KOPT-K1 (cell line): ENCODE data around the gene BTN2A1.
"Not testable (repeated sequence)": the region's sequence is repeated elsewhere in the genome, so short reads cannot be mapped to it uniquely, and the experiment has no call there.

Experiments
- H3K27ac ChIP-seq: fragments of 200-600 bp; sonication (generic); 2 replicates; pipeline ENCODE4 v1.5.1; 2016; ENCODE audit warnings: antibody characterized with exemption, mild to moderate bottlenecking, low read depth, low read length; ENCODE audit not compliant: poor library complexity, severe bottlenecking
- H3K36me3 ChIP-seq: fragments of 200-600 bp; sonication (generic); 2 replicates; pipeline ENCODE4 v1.5.1; 2017; ENCODE audit warnings: antibody characterized with exemption, mild to moderate bottlenecking, low read length, moderate library complexity; ENCODE audit not compliant: insufficient read depth
- H3K9me3 ChIP-seq: fragments of 200-600 bp; sonication (generic); 2 replicates; pipeline ENCODE4 v1.5.1; 2017; ENCODE audit warnings: antibody characterized with exemption, low read length, mild to moderate bottlenecking; ENCODE audit not compliant: insufficient read depth, poor library complexity, severe bottlenecking

Gene BTN2A1

DNA sequence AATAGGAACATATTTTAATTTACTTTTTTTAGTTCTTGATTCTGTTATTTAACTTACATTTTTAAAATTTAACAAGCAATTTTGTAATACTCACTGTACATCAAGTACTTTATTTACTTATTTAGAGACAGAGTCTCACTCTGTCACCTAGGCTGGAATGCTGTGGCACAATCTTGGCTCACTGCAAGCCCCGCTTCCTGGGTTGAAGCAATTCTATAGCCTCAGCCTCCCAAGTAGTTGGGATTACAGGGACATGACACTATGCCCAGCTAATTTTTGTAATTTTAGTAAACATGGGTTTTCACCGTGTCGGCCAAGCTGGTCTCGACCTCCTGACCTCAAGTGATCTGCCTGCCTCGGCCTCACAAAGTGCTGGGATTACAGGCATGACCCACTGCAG lies 10.5 kb upstream of the BTN2A1 start:
- Histone ChIP-seq H3K36me3 (peaks cover 54% of the 10 kb centered on the region), H3K9me3 (no peaks in the 10 kb centered on the region), H3K27ac (no peak overlapping the region)

DNA sequence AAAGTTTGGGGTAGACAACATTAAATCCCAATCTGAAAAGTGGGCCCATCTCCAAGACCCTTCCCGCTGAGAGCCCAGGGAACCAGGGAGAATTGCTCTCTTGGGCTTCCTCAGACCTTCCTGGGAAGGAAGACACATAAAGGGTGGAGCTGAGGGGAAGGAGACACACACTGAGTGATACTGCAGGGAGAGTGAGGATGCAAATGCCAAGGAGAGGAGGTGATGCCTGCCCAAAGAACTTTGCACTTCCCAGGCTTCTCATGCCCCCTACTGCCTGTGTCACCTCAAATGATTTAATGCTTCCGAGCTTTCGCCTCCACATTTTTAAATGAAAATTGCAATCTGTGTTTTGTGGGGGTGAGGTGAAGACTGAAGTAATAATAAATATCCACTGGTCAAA lies 7.5 kb upstream of the BTN2A1 start:
- no peaks in the 10 kb centered on the region for H3K9me3 ChIP-seq
- no peak overlapping the region for H3K27ac ChIP-seq
- peaks cover 53% of the 10 kb centered on the region for H3K36me3 ChIP-seq

DNA sequence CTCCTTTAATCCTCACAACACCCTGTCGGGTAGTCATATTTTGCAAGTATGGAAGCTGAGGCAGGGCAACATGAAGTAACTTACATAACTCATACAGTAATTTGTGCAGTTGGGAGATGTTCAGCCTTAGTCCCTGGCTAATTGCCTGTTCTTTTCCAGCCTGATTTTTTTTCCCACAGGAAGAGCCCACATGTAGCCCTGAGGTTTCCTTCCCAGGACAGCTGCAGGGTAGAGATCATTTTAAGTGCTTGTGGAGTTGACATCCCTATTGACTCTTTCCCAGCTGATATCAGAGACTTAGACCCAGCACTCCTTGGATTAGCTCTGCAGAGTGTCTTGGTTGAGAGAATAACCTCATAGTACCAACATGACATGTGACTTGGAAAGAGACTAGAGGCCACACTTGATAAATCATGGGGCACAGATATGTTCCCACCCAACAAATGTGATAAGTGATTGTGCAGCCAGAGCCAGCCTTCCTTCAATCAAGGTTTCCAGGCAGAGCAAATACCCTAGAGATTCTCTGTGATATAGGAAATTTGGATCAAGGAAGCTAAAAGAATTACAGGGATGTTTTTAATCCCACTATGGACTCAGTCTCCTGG lies 5.0 kb upstream of the BTN2A1 start:
- Histone ChIP-seq H3K9me3 (no peaks in the 10 kb centered on the region), H3K27ac (no peak overlapping the region), H3K36me3 (peaks cover 34% of the 10 kb centered on the region)

DNA sequence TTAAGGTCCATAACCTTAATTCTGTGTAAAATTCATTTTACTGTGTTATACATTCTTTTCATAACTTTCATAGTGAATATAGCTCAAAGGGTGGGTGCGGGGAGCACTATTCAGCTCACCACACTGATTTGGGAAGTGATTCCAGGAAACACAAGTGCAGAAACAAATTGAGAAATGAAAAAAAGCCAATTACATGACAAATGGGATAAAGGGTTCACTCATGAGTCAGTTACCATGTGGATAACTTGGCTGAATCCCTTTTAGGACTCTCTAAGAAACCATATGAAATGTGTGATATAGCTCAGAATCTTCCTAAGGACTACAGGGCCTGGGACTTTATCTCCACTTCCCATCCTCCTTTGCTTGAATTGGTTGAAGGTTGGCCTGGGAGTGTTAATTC lies 3.1 kb upstream of the BTN2A1 start:
- peaks cover 30% of the 10 kb centered on the region for H3K36me3 ChIP-seq
- no peaks in the 10 kb centered on the region for H3K9me3 ChIP-seq
- H3K27ac ChIP-seq = no peak overlapping the region

DNA sequence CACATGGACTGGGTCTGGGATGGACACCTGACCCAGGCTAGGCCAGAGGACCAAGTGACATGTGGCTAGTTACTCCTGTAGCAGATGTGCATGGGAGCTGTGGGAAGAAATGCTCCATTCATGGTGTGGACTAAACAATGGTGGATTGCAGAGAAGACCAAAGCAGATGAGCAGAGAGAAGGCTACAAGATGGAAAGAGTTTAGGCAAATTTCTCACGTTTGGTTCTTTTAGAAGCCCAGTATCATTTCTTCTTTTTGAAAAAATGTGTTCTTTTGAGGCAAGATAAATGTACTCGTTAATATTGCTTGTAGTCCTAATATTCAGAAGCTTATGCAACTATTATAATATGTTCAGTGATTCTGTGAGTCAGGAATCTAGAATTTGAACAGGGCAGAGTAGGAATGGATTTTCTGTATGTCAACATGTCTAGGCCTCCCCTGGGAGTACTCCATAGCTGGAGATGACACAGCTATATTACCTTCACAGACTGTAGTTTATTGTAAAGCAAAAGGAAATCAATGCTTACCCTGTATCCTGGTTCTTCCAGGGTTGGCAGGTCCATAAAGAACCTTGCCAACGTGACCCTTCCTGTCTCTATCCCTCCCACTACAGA lies 2.3 kb upstream of the BTN2A1 start:
- Histone ChIP-seq H3K36me3 (peaks cover 32% of the 10 kb centered on the region), H3K9me3 (no peaks in the 10 kb centered on the region), H3K27ac (no peak overlapping the region)

DNA sequence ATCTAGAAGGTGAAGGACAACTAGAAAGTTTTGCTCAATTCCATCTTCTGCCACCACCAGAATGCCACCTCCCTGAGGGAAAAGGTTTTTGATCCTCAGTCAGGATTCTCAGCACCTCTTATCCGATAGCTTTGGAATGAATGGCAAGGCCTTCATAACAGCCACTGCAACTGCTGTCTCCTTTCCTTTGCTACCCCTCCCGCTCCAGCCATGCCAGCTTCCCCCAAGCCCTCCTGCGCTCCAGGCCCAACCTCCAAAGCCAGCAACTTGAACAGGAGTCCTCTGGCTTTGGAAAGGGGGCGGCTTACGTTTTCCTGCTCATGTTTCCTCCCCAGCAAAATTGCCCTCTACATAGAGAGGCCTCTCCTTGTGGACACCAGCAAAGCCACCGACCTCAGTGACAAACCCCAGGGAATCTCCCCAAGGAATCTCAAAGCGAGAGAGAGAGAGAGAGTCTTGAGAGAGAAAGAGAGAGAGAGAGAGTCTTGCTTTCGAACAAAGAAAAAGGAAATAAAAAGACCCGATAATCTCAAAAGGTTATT lies 420 bp upstream of the BTN2A1 start:
- Histone ChIP-seq H3K9me3 (no peaks in the 10 kb centered on the region), H3K27ac (peak overlapping the region; percentile 83)

DNA sequence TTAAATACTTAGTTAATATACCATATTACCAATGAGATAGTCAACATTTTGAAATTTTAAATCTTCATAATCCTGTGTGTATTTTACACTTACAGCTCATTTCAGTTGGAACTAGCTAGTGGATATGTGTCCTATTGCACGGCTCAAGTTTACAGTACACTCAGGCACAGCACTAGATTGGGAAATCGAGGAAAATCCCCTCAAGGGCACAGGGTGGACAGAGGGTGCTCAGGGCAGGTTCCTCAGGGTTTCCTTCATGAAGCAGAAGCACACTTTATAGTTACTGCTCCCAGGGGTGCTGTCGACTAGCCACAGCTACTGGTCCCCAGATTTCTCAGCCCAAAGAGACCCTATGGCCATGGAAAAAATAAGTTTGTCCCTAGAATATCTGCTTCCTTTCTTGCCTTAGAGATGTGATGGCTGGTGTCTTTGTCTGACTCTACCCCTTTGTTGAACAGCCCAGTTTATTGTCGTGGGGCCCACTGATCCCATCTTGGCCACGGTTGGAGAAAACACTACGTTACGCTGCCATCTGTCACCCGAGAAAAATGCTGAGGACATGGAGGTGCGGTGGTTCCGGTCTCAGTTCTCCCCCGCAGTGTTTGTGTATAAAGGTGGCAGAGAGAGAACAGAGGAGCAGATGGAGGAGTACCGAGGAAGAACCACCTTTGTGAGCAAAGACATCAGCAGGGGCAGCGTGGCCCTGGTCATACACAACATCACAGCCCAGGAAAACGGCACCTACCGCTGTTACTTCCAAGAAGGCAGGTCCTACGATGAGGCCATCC lies 1.5 kb downstream of the BTN2A1 start:
- Histone ChIP-seq H3K27ac (no peak overlapping the region), H3K9me3 (no peaks in the 10 kb centered on the region), H3K36me3 (peaks cover 49% of the 10 kb centered on the region)

More for the DNA sequence above, 420 bp upstream of the BTN2A1 start:
- peaks cover 30% of the 10 kb centered on the region for H3K36me3 ChIP-seq

DNA sequence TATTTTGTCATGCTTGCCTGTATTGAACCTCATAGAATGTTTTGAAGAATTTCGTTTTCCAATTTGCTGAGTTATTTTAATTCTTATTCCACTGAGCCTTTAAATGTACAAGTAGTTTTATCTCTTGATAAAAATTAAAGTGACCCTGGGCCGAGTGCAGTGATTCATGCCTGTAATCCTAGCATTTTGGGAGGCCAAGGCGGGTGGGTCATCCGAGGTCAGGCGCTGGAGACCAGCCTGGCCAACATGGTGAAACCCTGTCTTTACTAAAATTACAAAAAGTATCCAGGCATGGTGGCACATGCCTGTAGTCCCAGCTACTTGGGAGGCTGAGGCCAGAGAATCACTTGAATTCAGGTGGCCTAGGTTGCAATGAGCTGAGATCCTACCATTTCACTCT lies 3.6 kb downstream of the BTN2A1 start:
- H3K27ac ChIP-seq, H3K9me3 ChIP-seq: not testable (repeated sequence)
- peaks cover 71% of the 10 kb centered on the region for H3K36me3 ChIP-seq

DNA sequence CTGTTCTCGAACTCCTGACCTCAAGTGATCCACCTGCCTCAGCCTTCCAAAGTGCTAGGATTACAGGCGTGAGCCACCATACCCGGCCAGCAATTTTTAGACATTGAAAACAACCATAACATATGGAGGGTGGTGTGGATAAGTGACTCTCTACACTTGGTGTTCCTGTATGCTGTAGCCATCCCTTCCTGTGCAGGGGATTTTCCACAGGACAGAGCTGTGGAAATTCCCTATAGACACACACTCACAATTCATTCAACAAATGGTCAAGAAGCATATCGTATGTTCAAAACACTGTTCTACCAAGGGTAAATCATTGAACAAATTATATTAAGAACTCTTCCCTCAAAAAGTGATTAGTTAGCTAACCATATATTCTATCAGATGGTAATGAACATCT lies 6.3 kb downstream of the BTN2A1 start:
- no peaks in the 10 kb centered on the region for H3K9me3 ChIP-seq
- H3K27ac ChIP-seq = no peak overlapping the region
- peaks cover 96% of the 10 kb centered on the region for H3K36me3 ChIP-seq

DNA sequence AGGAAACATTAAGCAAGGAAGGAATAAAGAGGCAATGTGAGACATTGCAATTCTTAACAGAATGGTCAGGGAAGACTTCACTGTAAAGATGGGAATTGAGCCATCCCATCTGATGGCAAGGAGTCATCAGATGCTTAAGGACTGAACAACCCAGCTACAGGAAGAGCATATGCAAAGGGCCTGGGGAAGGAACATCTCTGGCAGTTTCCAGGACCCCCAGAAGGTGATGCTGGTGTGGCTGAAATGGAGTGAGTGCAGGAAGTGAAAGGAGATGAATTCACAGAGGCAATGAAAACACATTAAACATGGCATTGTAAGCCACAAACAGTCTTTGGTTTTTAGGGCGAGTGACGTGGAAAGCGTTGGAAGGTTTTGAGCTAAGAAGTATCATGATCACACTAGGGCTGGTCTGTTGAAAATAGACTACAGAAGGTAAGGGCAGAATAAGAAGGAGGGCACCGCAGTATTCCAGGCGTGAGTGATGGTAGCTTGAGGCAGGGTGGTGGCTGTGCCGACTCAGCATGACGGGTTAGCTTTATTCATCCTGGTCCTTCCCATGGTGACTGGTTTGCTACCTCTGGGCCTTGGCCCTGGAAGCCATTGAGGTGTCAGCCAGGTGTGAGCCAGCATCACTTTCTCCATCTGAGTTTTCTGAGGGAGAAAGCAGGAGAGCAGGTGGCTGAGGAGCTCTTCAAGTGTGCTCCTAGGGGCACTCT lies 6.8 kb downstream of the BTN2A1 start:
- Histone ChIP-seq H3K27ac (no peak overlapping the region), H3K36me3 (peaks cover 95% of the 10 kb centered on the region), H3K9me3 (no peaks in the 10 kb centered on the region)

DNA sequence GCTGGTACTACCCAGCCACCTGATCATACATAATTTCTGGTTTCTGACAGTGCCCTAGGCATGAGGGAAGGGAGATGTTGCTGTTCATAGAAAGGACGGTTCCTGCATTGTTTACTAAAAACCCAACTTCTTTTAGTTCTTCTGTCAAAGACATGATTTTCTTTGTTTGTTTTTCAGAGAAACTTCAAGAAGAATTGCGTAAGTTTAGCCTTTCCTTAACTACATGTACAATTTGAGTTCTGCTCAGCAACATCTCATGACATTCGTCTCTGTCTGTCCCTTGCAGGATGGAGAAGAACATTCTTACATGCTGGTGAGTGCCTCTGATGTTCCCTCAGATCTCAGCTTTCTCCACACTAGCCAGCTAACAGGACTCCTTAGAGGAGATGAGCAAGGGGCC lies 8.0 kb downstream of the BTN2A1 start:
- no peak overlapping the region for H3K27ac ChIP-seq
- H3K9me3 ChIP-seq = no peaks in the 10 kb centered on the region
- H3K36me3 ChIP-seq = peaks cover 88% of the 10 kb centered on the region

DNA sequence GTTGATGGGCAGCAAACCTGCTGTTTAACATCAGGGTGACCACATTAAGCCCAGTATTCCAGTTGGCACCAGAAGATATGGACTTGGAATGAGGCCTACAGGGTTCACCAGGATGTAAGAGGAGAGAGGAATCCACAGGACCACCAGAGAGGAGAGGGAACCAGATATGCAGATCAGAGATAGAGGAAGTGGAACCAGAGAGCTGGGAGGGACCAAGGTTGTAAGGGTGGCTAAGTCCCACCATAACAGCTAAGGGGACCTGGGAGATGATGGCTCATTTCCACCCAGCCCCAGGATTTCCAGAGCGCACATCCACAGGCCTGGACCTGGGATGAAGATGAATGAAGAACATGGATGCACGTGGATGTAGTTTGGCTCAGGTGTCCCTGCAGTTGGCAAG lies 11.1 kb downstream of the BTN2A1 start:
- peaks cover 17% of the 10 kb centered on the region for H3K9me3 ChIP-seq
- peaks cover 61% of the 10 kb centered on the region for H3K36me3 ChIP-seq

DNA sequence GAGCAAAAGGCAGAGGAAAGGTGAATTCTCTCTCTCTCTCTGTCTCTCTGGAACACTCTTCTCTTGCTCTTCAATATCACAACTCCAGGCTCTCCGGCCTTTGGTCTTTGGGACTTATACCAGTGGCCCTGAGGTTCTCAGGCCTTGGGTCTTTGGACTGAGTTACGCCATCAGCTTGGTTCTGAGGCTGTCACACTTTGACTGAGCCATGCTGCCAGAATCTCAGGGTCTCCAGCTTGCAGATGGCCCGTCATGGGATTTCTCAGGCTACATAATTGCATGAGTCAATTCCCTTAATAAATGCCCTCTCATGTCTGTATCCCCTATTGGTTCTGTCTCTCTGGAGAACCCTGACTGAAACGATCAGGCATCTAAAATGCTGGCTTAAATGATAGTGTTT lies 12.9 kb downstream of the BTN2A1 start:
- Histone ChIP-seq H3K9me3 (peaks cover 17% of the 10 kb centered on the region), H3K27ac (no peak overlapping the region), H3K36me3 (peaks cover 43% of the 10 kb centered on the region)

More for the DNA sequence above, 11.1 kb downstream of the BTN2A1 start:
- no peak overlapping the region for H3K27ac ChIP-seq

DNA sequence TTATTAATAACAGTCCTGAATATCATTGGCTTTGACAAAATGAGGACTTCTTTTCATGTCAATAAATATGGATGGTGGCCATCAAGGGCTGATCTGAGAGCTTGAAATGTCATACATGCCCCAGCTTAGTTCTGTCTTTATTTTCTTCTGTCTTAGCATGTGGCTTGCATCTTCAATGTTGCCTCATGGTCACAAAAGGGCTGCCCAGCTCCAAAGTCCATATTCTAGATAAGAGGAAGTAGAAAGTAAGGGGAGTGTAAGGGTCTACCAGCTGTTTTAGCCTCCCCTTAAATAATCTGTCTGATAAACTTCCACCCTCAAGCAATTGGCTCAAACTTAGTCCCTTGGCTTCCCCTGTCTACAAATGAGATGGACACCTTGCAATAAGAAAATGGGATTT lies 14.2 kb downstream of the BTN2A1 start:
- Histone ChIP-seq H3K9me3 (peaks cover 17% of the 10 kb centered on the region), H3K36me3 (peaks cover 30% of the 10 kb centered on the region), H3K27ac (no peak overlapping the region)
